B cell (primary cell): ENCODE results near the gene NAV2. TPM values are rescaled to one million over a fixed set of nuclear protein-coding genes. Genes with fewer than 3 reads are reported as not detected.

Source experiments
- ATAC-seq: fragments of 200-7000 bp; cut with Tn5 transposase; one replicate; pipeline ENCODE4 v1.10.0; 2021; ENCODE audit warnings: low read depth, mild to moderate bottlenecking, moderate number of reproducible peaks, moderate library complexity
- CTCF ChIA-PET: fragments of 350-600 bp; sonication (Branson Sonifier 250); formaldehyde crosslinking; loops from one replicate; lab custom pipeline; 2021; ENCODE audit warnings: antibody characterized with exemption, inconsistent platforms; lab: Charles Lee
- POLR2A ChIA-PET: fragments of 350-600 bp; sonication (Branson Sonifier 250); formaldehyde crosslinking; loops from one replicate; lab custom pipeline; 2021; ENCODE audit warnings: antibody characterized with exemption; lab: Charles Lee
- DNase-seq: peaks from one replicate; pipeline ENCODE4 v3.0.0; 2013
- H2AFZ ChIP-seq: 2 replicates; pipeline ENCODE4 v1.6.1; 2012; ENCODE audit warnings: mild to moderate bottlenecking, low read depth, low read length; ENCODE audit not compliant: insufficient read depth, poor library complexity, severe bottlenecking
- H3K27ac ChIP-seq, 2 donors: 1 replicate in 1 of 2; 2 replicates in 1 of 2; pipeline ENCODE4 v1.5.1; 2012 to 2013; ENCODE audit warnings: low read length in 2 of 2, mild to moderate bottlenecking in 2 of 2, moderate library complexity in 1 of 2
- H3K27me3 ChIP-seq, 4 experiments: fragments of 200-600 bp in 1 of 4; sonication (generic) in 1 of 4; replicated peaks in 1 of 4; 1 replicate in 2 of 4; 2 replicates in 2 of 4; pipeline versions ENCODE4 v1.6.1 to v1.7.0; 2013 to 2016; ENCODE audit warnings: low read length in 3 of 4, mild to moderate bottlenecking in 2 of 4, mixed read lengths in 1 of 4, moderate library complexity in 1 of 4; ENCODE audit not compliant: insufficient read depth in 4 of 4, control insufficient read depth in 3 of 4; ENCODE audit errors: control extremely low read depth in 1 of 4
- H3K36me3 ChIP-seq, 2 experiments: replicated peaks in 1 of 2; 1 replicate in 1 of 2; 2 replicates in 1 of 2; pipeline versions ENCODE4 v1.6.1 to v1.7.1; 2013; ENCODE audit warnings: low read length in 1 of 2; ENCODE audit not compliant: insufficient read depth in 2 of 2, control insufficient read depth in 1 of 2; ENCODE audit errors: control extremely low read depth in 1 of 2, extremely low read depth in 1 of 2
- H3K4me1 ChIP-seq, 2 donors: fragments of 200-600 bp in 1 of 2; sonication (generic) in 1 of 2; 1 replicate in 1 of 2; 2 replicates in 1 of 2; pipeline versions ENCODE4 v1.5.1 to v1.6.1; 2013 to 2017; ENCODE audit warnings: low read length in 2 of 2; ENCODE audit not compliant: control insufficient read depth in 2 of 2, insufficient read depth in 2 of 2
- H3K4me2 ChIP-seq: replicated peaks from 2 replicates; pipeline ENCODE3; 2012; ENCODE audit warnings: mild to moderate bottlenecking, low read depth, low read length; ENCODE audit not compliant: poor library complexity, severe bottlenecking
- H3K4me3 ChIP-seq, 5 experiments: fragments of 200-600 bp in 1 of 5; sonication (generic) in 1 of 5; 1 replicate in 3 of 5; 2 replicates in 2 of 5; pipeline versions ENCODE4 v1.5.1 to v1.7.0; 2011 to 2016; ENCODE audit warnings: low read length in 4 of 5, mild to moderate bottlenecking in 4 of 5, low read depth in 2 of 5, control low read depth in 1 of 5, moderate library complexity in 1 of 5; ENCODE audit not compliant: insufficient read depth in 1 of 5; ENCODE audit errors: control extremely low read depth in 1 of 5, extremely low read depth in 1 of 5
- H3K79me2 ChIP-seq: fragments of 200-600 bp; sonication (generic); one replicate; pipeline ENCODE4 v1.6.0; 2016; ENCODE audit warnings: low read length; ENCODE audit not compliant: control insufficient read depth, insufficient read depth
- H3K9ac ChIP-seq: fragments of 200-600 bp; sonication (generic); 2 replicates; pipeline ENCODE4 v1.6.1; 2017; ENCODE audit warnings: mild to moderate bottlenecking, low read length, moderate library complexity
- H3K9me3 ChIP-seq, 3 donors: one replicate each; pipeline versions ENCODE4 v1.6.1 to v1.7.1; 2013; ENCODE audit warnings: low read length in 2 of 3; ENCODE audit not compliant: control insufficient read depth in 2 of 3, insufficient read depth in 1 of 3; ENCODE audit errors: control extremely low read depth in 1 of 3
- H4K20me1 ChIP-seq: 2 replicates; pipeline ENCODE4 v1.6.0; 2012; ENCODE audit warnings: mild to moderate bottlenecking, low read length; ENCODE audit not compliant: insufficient read depth, control insufficient read depth, poor library complexity, severe bottlenecking
- H3K27ac Mint-ChIP-seq: one replicate; pipeline ENCODE4 v1.8.0; 2021; ENCODE audit warnings: mixed read lengths
- H3K27me3 Mint-ChIP-seq: one replicate; pipeline ENCODE4 v1.8.0; 2021; ENCODE audit warnings: mixed read lengths
- H3K4me1 Mint-ChIP-seq: one replicate; pipeline ENCODE4 v1.8.0; 2021; ENCODE audit warnings: mixed read lengths
- H3K4me3 Mint-ChIP-seq: one replicate; pipeline ENCODE4 v1.8.0; 2021; ENCODE audit warnings: mixed read lengths
- H3K9me3 Mint-ChIP-seq: one replicate; pipeline ENCODE4 v1.8.0; 2022; ENCODE audit warnings: mixed read lengths; ENCODE audit not compliant: insufficient read depth
- EZH2 ChIP-seq: IDR thresholded peaks from 2 replicates; pipeline ENCODE4 v1.6.1; 2012; ENCODE audit warnings: borderline replicate concordance, low read depth, mild to moderate bottlenecking, moderate library complexity, low read length; ENCODE audit not compliant: insufficient read depth, poor library complexity, severe bottlenecking
- WGBS: methylation state at CpG from one replicate; pipeline ENCODE4 v1.1.5; 2013; ENCODE audit warnings: missing lambda C conversion rate; ENCODE audit not compliant: insufficient coverage; 5-methylcytosine and 5-hydroxymethylcytosine counted together
- intact Hi-C: fragments of 100-400 bp; cut with micrococcal nuclease; formaldehyde crosslinking; loops from one replicate; pipeline ENCODE4 v1.10.0; 2022
- polyA plus RNA-seq: library from polyadenylated mRNA; depleted of rRNA; stranded (reverse); fragments of >200 nt; gene quantifications from 2 replicates; pipeline ENCODE4 v1.2.3, GENCODE V29; 2012
- total RNA-seq, 2 donors: library from RNA; stranded (reverse); fragments of 120-200 nt in 1 of 2; gene quantifications; 1 replicate in 1 of 2; 2 replicates in 1 of 2; pipeline versions ENCODE4 v1.2.3 to v1.2.4, GENCODE V29; 2013 to 2022
- TF ChIP-seq, protein P1 (sequence below): fragments of 200-600 bp; IDR thresholded peaks from one replicate; pipeline ENCODE4 v1.8.0; 2022; ENCODE audit warnings: antibody characterized with exemption, mild to moderate bottlenecking

NAV2 gene
- total and polyA plus RNA-seq, 2 donors (not counting 1 experiment from before 2014, with no cell fraction given) = 0.82 to 22.2 TPM

GRCh38 chr11:19789835-19790710, 77.4 kb downstream of the NAV2 start:
- H3K27me3 Mint-ChIP-seq = peaks cover 19% of the 10 kb centered on the region

More at GRCh38 chr11:19789835-19790710, 77.4 kb downstream of the NAV2 start:
- Histone ChIP-seq H3K4me1 (no peaks in the 10 kb centered on the region), H3K36me3 (no peaks in the 10 kb centered on the region), H2AFZ (no peak overlapping the region), H3K4me3 (no peak overlapping the region), H3K9ac (no peak overlapping the region), H3K9me3 (no peaks in the 10 kb centered on the region), H3K27me3 (peaks cover 0 to 12% (median 0%) of the 10 kb centered on the region in 4 experiments), H3K79me2 (no peaks in the 10 kb centered on the region), H3K4me2 (no peak overlapping the region), H4K20me1 (no peaks in the 10 kb centered on the region), H3K27ac (no peak overlapping the region)
- intact Hi-C loops = no loop called here
- DNase-seq = no peak
- ATAC-seq = no peak
- no peaks in the 10 kb centered on the region for H3K4me1 Mint-ChIP-seq
- POLR2A ChIA-PET = no interaction called here
- CTCF ChIA-PET = no interaction called here
- H3K9me3 Mint-ChIP-seq = no peaks in the 10 kb centered on the region
- H3K27ac Mint-ChIP-seq = no peak overlapping the region
- no peak overlapping the region for H3K4me3 Mint-ChIP-seq
- TF ChIP-seq EZH2 = no peak
- TF ChIP-seq, protein P1, sequence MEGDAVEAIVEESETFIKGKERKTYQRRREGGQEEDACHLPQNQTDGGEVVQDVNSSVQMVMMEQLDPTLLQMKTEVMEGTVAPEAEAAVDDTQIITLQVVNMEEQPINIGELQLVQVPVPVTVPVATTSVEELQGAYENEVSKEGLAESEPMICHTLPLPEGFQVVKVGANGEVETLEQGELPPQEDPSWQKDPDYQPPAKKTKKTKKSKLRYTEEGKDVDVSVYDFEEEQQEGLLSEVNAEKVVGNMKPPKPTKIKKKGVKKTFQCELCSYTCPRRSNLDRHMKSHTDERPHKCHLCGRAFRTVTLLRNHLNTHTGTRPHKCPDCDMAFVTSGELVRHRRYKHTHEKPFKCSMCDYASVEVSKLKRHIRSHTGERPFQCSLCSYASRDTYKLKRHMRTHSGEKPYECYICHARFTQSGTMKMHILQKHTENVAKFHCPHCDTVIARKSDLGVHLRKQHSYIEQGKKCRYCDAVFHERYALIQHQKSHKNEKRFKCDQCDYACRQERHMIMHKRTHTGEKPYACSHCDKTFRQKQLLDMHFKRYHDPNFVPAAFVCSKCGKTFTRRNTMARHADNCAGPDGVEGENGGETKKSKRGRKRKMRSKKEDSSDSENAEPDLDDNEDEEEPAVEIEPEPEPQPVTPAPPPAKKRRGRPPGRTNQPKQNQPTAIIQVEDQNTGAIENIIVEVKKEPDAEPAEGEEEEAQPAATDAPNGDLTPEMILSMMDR = no peak
- WGBS = 89% methylated on average over 5 of the region's 10 CpGs
